LNCAP (cell line): ENCODE measurements around the gene HAUS8.

Source experiments
- CTCF ChIP-seq: fragments of 450-650 bp; IDR thresholded peaks from 2 replicates; pipeline ENCODE4 v1.5.1; 2017; ENCODE audit warnings: mild to moderate bottlenecking

HAUS8 gene

DNA sequence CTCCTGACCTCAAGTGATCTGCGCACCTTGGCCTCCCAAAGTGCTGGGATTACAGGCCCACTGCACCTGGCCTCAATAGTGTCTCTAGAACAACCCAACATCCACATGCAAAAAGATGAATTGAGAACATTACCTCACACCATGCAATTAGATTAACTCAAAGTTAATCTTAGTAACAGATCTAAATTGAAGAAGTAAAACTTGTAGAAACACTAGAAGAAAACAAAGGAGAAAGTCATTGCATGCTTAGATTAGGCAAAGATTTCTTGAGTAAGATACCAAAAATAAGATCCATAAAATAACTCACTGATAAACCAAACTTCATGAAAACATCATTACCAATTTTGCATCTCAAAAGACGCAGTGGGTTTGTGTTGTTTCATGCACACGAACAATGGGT is 51.4 kb downstream of the HAUS8 start:
- TF ChIP-seq CTCF, result no peak

GRCh38 chr19:17022738-17023137 is 52.5 kb downstream of the HAUS8 start:
- no peak for TF ChIP-seq CTCF

GRCh38 chr19:17021793-17022590 is 53.3 kb downstream of the HAUS8 start:
- no peak for TF ChIP-seq CTCF

- TF ChIP-seq CTCF, result no peak
Observed at GRCh38 chr19:17021328-17021727, 53.9 kb downstream of the HAUS8 start.

DNA sequence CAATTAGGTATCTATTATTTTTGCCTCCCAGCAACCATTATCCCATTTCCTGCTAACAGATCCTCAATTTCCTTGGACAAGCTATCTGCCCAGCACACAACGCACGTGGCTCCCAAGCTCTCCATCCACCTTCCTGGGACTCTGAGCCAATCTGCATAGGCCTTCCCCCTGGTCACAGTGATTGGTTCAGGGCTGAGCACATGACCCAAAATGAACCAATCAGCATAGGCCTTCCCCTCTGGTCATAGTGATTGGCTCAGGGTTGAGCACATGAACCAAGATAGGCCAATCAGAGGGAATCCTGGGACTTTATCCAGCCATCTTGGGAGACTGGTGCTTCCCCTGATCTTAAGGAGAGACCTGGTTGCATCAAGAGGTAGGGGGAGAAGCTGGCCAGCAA is 54.4 kb downstream of the HAUS8 start:
- no peak for TF ChIP-seq CTCF

DNA sequence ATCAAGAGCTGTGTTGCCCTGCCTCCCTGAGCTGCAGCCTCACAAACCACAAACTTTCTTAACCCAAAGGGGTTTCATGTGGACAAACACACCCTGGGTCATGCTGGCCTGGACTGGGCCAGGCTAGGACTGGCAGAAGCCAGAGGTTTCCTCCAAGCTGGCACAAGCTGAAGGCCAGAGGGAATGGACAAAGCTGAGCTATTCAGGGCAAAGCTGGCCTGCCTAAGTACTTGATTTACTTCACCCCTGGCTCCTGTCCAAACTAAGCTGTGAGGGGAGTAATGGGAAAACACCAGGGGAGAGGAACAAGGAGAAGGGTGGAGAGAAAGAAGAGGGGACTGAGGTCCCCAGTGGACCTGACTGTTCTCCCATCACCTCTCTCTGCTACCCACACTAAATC is 54.9 kb downstream of the HAUS8 start:
- TF ChIP-seq CTCF, result no peak

DNA sequence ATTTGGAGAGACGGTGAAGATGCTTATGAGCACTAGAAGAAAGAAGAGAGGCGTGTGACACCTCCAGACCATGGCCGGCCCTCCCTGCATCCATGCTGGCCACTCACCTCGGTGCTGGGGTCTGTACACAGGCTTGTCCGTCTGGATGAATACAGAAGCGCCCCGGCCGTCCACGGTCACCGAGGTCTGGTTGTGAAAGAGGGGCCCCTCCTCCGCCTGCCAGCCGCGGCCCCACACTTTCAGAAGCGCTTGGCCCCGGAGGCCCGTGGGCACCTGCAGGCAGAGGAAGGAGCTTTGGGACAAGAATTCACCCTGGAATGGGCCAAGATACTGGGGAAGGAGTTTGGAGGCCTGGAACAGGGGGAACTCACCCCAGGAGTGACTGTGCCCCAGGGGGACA is 63.8 kb downstream of the HAUS8 start:
- TF ChIP-seq CTCF, result no peak

DNA sequence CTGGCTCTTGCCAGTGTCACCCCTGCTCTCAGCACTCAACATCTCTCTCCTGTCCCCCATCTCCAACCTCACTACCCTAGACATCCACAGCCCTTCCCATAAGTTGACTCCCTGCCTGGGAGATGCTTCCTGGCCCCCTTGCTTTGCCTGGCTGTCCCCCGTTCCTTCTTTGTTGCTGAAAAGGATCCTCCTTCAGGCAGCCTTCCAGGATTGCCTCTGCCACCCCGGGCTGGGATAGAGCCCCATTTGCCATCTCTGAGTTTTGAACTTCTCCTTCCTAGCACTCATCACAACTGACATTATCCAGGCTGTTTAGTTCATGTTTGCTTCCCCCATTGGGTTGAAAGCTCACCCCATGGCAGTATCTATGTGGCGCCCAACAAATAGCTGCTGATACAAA is 68.7 kb downstream of the HAUS8 start:
- no peak for TF ChIP-seq CTCF
